Gastrocnemius medialis (tissue), 4 donors: ENCODE results near the gene TSPAN2. TPM values are rescaled to one million over a fixed set of nuclear protein-coding genes. Genes with fewer than 3 reads are reported as not detected.
A peak's percentile ranks its signal among the peaks of the same experiment; 100 is the strongest.

ENCODE experiments used
- ATAC-seq, 2 donors: fragments of 150-250 bp; one replicate each; pipeline ENCODE4 v1.9.1; 2016
- DNase-seq, 2 donors: peaks; one replicate each; pipeline ENCODE4 v3.0.0-alpha.2; 2019
- H3K27ac ChIP-seq, 4 donors: fragments of 200-600 bp; sonication (generic); 1 replicate in 1 of 4; 2 replicates in 3 of 4; pipeline ENCODE4 v1.5.1; 2016 to 2018; ENCODE audit warnings: mild to moderate bottlenecking in 2 of 4, moderate library complexity in 1 of 4
- H3K27me3 ChIP-seq, 3 donors: fragments of 200-600 bp; sonication (generic) in 2 of 3; 1 replicate in 1 of 3; 2 replicates in 2 of 3; pipeline versions ENCODE4 v1.5.1 to v1.6.0; 2016 to 2019; ENCODE audit warnings: mild to moderate bottlenecking in 1 of 3, moderate library complexity in 1 of 3
- H3K36me3 ChIP-seq, 2 donors: fragments of 200-600 bp; sonication (generic) in 1 of 2; one replicate each; pipeline ENCODE4 v1.5.1; 2017 to 2018
- H3K4me1 ChIP-seq, 2 donors: fragments of 200-600 bp; sonication (generic) in 1 of 2; one replicate each; pipeline ENCODE4 v1.5.1; 2016 to 2017; ENCODE audit warnings: mild to moderate bottlenecking in 2 of 2
- H3K4me3 ChIP-seq, 4 donors: fragments of 200-600 bp; sonication (generic) in 3 of 4; 1 replicate in 1 of 4; 2 replicates in 3 of 4; pipeline ENCODE4 v1.5.1; 2016 to 2019; ENCODE audit warnings: mild to moderate bottlenecking in 2 of 4
- H3K9me3 ChIP-seq, 3 donors: fragments of 200-600 bp; sonication (generic) in 2 of 3; 1 replicate in 1 of 3; 2 replicates in 2 of 3; pipeline ENCODE4 v1.5.1; 2016 to 2019
- POLR2A ChIP-seq, 2 donors: fragments of 450-650 bp; IDR thresholded peaks; one replicate each; pipeline ENCODE4 v1.6.1; 2017; ENCODE audit warnings: antibody characterized with exemption in 2 of 2, mild to moderate bottlenecking in 2 of 2, moderate library complexity in 2 of 2
- in situ Hi-C, 4 donors: fragments of 200-750 bp; cut with MboI; loops; one replicate each; pipeline versions ENCODE4 v1.15.0 to v1.8.0; 2017; ENCODE audit warnings: low sequenced_read_pairs in 4 of 4
- intact Hi-C: fragments of 100-400 bp; cut with DNase I; formaldehyde crosslinking; loops from one replicate; pipeline ENCODE4 v1.15.1; 2023; ENCODE audit warnings: low total_unique reads
- total RNA-seq, 4 donors: library from RNA; depleted of rRNA; stranded (reverse); fragments of >200 nt; gene quantifications; one replicate each; pipeline versions ENCODE4 v1.1.0 to v1.2.3, GENCODE V29; 2016
- TF ChIP-seq, protein P1 (sequence below), 5 experiments: fragments of 450-650 bp in 3 of 5; fragments of 200-600 bp in 2 of 5; sonication (generic) in 2 of 5; IDR thresholded peaks in 4 of 5; conservative IDR thresholded peaks in 1 of 5; 1 replicate in 4 of 5; 2 replicates in 1 of 5; pipeline ENCODE4 v1.5.1; 2016 to 2019; ENCODE audit warnings: antibody characterized with exemption in 5 of 5, mild to moderate bottlenecking in 3 of 5, moderate library complexity in 3 of 5

TSPAN2 gene
- total RNA-seq, 4 donors from 2014 or later: 0.70 to 2.6 (median 2.0) TPM; not detected in 1

DNA sequence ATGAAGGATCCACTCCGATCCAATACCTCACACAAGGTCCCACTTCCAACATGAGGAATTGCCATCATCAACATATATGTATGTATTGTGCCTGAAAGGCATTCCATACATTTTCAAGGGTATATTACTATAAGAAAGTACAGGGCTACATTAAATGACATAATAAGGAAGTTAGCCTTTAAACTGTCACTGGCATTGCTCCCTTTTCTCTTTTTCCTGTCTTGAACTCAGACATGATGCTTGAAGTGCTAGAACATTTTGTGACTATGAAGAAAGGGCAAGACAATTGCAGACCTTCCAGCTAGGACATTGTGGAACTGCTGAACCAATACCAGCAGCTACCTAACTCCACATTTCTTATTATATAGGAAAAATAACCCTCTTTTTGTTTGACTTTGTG is 2.9 kb upstream of the TSPAN2 start:
- ATAC-seq (no peak), DNase-seq (no peak)
- no peaks in the 10 kb centered on the region for H3K9me3 ChIP-seq
- in situ Hi-C loops: no loop called here
- H3K36me3 ChIP-seq: no peaks in the 10 kb centered on the region
- no peak overlapping the region for H3K4me3 ChIP-seq
- peaks cover 0 to 5% (median 3%) of the 10 kb centered on the region in 3 donors for H3K27me3 ChIP-seq
- peaks cover 0 to 3% of the 10 kb centered on the region in 2 donors for H3K4me1 ChIP-seq
- H3K27ac ChIP-seq: no peak overlapping the region
- TF ChIP-seq, protein P1, sequence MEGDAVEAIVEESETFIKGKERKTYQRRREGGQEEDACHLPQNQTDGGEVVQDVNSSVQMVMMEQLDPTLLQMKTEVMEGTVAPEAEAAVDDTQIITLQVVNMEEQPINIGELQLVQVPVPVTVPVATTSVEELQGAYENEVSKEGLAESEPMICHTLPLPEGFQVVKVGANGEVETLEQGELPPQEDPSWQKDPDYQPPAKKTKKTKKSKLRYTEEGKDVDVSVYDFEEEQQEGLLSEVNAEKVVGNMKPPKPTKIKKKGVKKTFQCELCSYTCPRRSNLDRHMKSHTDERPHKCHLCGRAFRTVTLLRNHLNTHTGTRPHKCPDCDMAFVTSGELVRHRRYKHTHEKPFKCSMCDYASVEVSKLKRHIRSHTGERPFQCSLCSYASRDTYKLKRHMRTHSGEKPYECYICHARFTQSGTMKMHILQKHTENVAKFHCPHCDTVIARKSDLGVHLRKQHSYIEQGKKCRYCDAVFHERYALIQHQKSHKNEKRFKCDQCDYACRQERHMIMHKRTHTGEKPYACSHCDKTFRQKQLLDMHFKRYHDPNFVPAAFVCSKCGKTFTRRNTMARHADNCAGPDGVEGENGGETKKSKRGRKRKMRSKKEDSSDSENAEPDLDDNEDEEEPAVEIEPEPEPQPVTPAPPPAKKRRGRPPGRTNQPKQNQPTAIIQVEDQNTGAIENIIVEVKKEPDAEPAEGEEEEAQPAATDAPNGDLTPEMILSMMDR (IDR thresholded peaks at IDR 0.05 in 4 of 5, conservative IDR thresholded peaks at IDR 0.05 in 1 of 5): no peak
- TF ChIP-seq POLR2A (IDR thresholded peaks at IDR 0.05): no peak
- intact Hi-C loops: no loop called here

DNA sequence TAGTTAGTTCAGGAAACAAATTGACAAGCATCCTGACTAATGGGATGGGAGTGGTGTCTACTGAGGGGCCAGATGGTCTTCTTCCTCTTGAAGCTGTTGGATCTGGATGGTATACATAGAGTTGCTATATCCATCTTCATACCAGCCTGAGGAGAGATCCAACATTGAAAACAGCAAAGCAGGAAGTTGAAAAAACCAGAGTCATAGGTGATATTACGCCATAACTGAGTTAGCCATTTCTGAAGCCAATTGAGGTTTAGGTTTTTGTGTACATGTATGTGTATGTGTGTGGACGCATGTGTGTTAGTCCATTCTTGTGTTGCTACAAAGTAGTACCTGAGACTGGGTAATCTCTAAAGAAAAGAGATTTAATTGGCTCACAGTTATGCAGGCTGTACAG is 2.3 kb upstream of the TSPAN2 start:
- DNase-seq: no peak
- TF ChIP-seq POLR2A (IDR thresholded peaks at IDR 0.05): no peak
- TF ChIP-seq, protein P1 (IDR thresholded peaks at IDR 0.05 in 4 of 5, conservative IDR thresholded peaks at IDR 0.05 in 1 of 5): no peak
- in situ Hi-C loops (no loop called here), intact Hi-C loops (no loop called here)
- H3K4me3 ChIP-seq: no peak overlapping the region
- H3K9me3 ChIP-seq: no peaks in the 10 kb centered on the region
- ATAC-seq: no peak
- peaks cover 0 to 5% (median 3%) of the 10 kb centered on the region in 3 donors for H3K27me3 ChIP-seq
- H3K4me1 ChIP-seq: peaks cover 0 to 3% of the 10 kb centered on the region in 2 donors
- no peaks in the 10 kb centered on the region for H3K36me3 ChIP-seq
- H3K27ac ChIP-seq: no peak overlapping the region

DNA sequence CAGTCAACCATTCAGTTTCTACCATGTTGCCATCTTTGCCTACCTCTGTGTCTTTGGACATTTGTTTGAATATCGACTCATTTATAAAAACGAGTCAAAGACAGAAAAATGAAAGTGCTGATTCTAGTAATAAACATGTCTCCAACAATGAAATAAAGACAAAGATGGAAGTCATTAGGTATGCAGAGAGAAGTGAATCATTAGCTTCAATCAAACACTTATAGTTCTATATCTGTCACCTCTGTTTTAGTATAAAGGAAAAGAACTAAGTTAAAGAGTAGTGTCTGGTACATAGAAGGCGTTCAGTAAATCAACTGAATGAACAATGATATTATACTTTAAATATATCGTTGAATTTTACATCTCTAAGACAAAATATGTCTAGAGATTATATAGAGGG is 1.7 kb upstream of the TSPAN2 start:
- Histone ChIP-seq H3K4me1 (peaks cover 0 to 3% of the 10 kb centered on the region in 2 donors), H3K9me3 (no peaks in the 10 kb centered on the region), H3K27ac (no peak overlapping the region), H3K4me3 (no peak overlapping the region), H3K36me3 (no peaks in the 10 kb centered on the region), H3K27me3 (peaks cover 0 to 5% (median 3%) of the 10 kb centered on the region in 3 donors)
- DNase-seq: no peak
- TF ChIP-seq, protein P1 (IDR thresholded peaks at IDR 0.05 in 4 of 5, conservative IDR thresholded peaks at IDR 0.05 in 1 of 5): no peak
- TF ChIP-seq POLR2A (IDR thresholded peaks at IDR 0.05): no peak
- in situ Hi-C loops: no loop called here
- ATAC-seq: no peak
- intact Hi-C loops: no loop called here

DNA sequence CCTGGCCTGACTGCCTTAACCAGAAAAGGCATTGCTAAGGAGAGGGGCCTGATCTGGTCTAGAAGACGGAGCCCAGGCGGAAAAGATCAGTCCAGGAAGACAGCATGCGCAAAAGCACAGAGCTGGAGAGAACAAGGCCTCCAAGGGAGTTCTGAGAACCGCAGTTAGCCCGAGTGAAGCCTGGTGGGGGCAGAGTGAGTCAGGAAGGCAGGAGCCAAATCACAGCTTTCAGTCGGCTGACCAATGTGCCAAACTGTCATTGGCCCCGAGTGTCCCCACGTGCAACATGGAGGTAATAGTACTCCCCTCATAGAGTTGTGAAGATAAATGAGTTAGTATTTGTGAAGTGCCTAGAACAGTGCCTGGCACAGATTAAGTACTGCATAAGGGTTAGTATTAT is 1.2 kb upstream of the TSPAN2 start:
- intact Hi-C loops: no loop called here
- no peak for DNase-seq
- TF ChIP-seq, protein P1 (IDR thresholded peaks at IDR 0.05 in 4 of 5, conservative IDR thresholded peaks at IDR 0.05 in 1 of 5): no peak
- no peak for TF ChIP-seq POLR2A (IDR thresholded peaks at IDR 0.05)

DNA sequence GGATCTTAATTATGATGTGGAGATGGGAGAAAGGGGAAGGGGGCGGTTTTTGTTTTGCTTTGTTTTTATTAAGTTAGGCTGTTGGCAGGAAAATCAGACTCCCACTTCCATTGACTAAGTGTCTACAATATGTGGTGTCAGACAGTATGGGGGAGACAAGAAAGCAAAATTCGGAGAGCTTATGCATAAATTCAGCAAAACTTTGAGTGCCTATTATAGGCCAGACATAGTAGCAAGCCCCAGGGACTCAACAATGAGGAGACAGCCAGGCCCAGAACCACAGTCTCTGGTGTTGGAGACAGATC is 835 bp upstream of the TSPAN2 start:
- Histone ChIP-seq H3K27ac (peak overlapping the region; percentile 33 to 67 (median 66)), H3K27me3 (peaks cover 0 to 5% (median 3%) of the 10 kb centered on the region in 3 donors), H3K4me1 (peaks cover 0 to 3% of the 10 kb centered on the region in 2 donors), H3K9me3 (no peaks in the 10 kb centered on the region), H3K36me3 (no peaks in the 10 kb centered on the region), H3K4me3 (peak overlapping the region; percentile 64 to 75 (median 66))
- DNase-seq (no peak), ATAC-seq (no peak)
- intact Hi-C loops (no loop called here), in situ Hi-C loops (no loop called here)
- no peak for TF ChIP-seq POLR2A (IDR thresholded peaks at IDR 0.05)
- TF ChIP-seq, protein P1 (IDR thresholded peaks at IDR 0.05 in 4 of 5, conservative IDR thresholded peaks at IDR 0.05 in 1 of 5): no peak

More for the DNA sequence above, 1.2 kb upstream of the TSPAN2 start:
- no peak for ATAC-seq
- Histone ChIP-seq H3K27ac (peak overlapping the region in 3 of 4 donors; percentile 33 to 67 (median 67)), H3K4me3 (no peak overlapping the region), H3K9me3 (no peaks in the 10 kb centered on the region), H3K4me1 (peaks cover 0 to 3% of the 10 kb centered on the region in 2 donors), H3K36me3 (no peaks in the 10 kb centered on the region), H3K27me3 (peaks cover 0 to 5% (median 3%) of the 10 kb centered on the region in 3 donors)
- in situ Hi-C loops: no loop called here
